ENCODE measurements around the gene ADH5. TPM values are rescaled to one million over a fixed set of nuclear protein-coding genes. Genes with fewer than 3 reads are reported as not detected.

The ADH5 gene
- total RNA-seq, 4 donors from 2014 or later: 55.1 to 94.3 (median 68.5) TPM

GRCh38 chr4:99062120-99062519, 26.5 kb downstream of the ADH5 start:
- 70 to 76% methylated on average over 4 of the region's 4 CpGs for WGBS, 2 donors
- intact Hi-C loops (cut with DNase I; ENCODE audit: low total_unique reads): no loop called here
- no peak for TF ChIP-seq CTCF (IDR thresholded peaks at IDR 0.05)
- TF ChIP-seq POLR2A (IDR thresholded peaks at IDR 0.05): no peak
- no peak for DNase-seq (ENCODE audit: low spot score in 2 of 2)
- H3K4me3 ChIP-seq (ENCODE audit: low read depth, poor library complexity, severe bottlenecking): no peak overlapping the region

GRCh38 chr4:99061048-99061700, 27.4 kb downstream of the ADH5 start:
- WGBS, 2 donors: 75 to 82% methylated on average over 8 of the region's 8 CpGs
- H3K4me3 ChIP-seq (ENCODE audit: low read depth, poor library complexity, severe bottlenecking): no peak overlapping the region
- intact Hi-C loops (cut with DNase I; ENCODE audit: low total_unique reads): no loop called here
- DNase-seq (ENCODE audit: low spot score in 2 of 2): no peak
- no peak for TF ChIP-seq POLR2A (IDR thresholded peaks at IDR 0.05)
- TF ChIP-seq CTCF (IDR thresholded peaks at IDR 0.05): no peak

- 100% methylated on average over 1 of the region's 1 CpG for WGBS, 2 donors
- TF ChIP-seq POLR2A (IDR thresholded peaks at IDR 0.05) (no peak), CTCF (IDR thresholded peaks at IDR 0.05) (no peak)
- H3K4me3 ChIP-seq (ENCODE audit: low read depth, poor library complexity, severe bottlenecking): no peak overlapping the region
- DNase-seq (ENCODE audit: low spot score in 2 of 2): no peak
- intact Hi-C loops (cut with DNase I; ENCODE audit: low total_unique reads): loop anchor here (10.0 kb wide), 1 partner anchor 595 kb away; no protein-coding TSS in a partner anchor
These were observed 29.0 kb downstream of the ADH5 start for GRCh38 chr4:99059550-99059949.

GRCh38 chr4:99058228-99058627, 30.4 kb downstream of the ADH5 start:
- no peak overlapping the region for H3K4me3 ChIP-seq (ENCODE audit: low read depth, poor library complexity, severe bottlenecking)
- no peak for DNase-seq (ENCODE audit: low spot score in 2 of 2)
- WGBS, 2 donors: 87 to 91% methylated on average over 2 of the region's 2 CpGs
- intact Hi-C loops (cut with DNase I; ENCODE audit: low total_unique reads): loop anchor here (10.0 kb wide), 1 partner anchor 593 kb away; no protein-coding TSS in a partner anchor
- TF ChIP-seq CTCF (IDR thresholded peaks at IDR 0.05): no peak
- no peak for TF ChIP-seq POLR2A (IDR thresholded peaks at IDR 0.05)

- H3K4me3 ChIP-seq (ENCODE audit: low read depth, poor library complexity, severe bottlenecking): no peak overlapping the region
- intact Hi-C loops (cut with DNase I; ENCODE audit: low total_unique reads): loop anchor here (10.0 kb wide), 1 partner anchor 590 kb away; no protein-coding TSS in a partner anchor
- no peak for DNase-seq (ENCODE audit: low spot score in 2 of 2)
- 71 to 76% methylated on average over 3 of the region's 3 CpGs for WGBS, 2 donors
- TF ChIP-seq CTCF (IDR thresholded peaks at IDR 0.05): no peak
- no peak for TF ChIP-seq POLR2A (IDR thresholded peaks at IDR 0.05)
These were observed 34.1 kb downstream of the ADH5 start for GRCh38 chr4:99054428-99054994.
